ENCODE data around the gene CTU1.
A peak's percentile ranks its signal among the peaks of the same experiment; 100 is the strongest.

CTU1 gene

GRCh38 chr19:51131780-51132680, 23.8 kb upstream of the CTU1 start:
- DNase-seq (ENCODE audit: low read depth) = peak; percentile 13

GRCh38 chr19:51129716-51130115, 21.5 kb upstream of the CTU1 start:
- DNase-seq (ENCODE audit: low read depth) = no peak

- DNase-seq (ENCODE audit: low read depth) = no peak
Measured at GRCh38 chr19:51128227-51128626, 20.0 kb upstream of the CTU1 start.

- no peak for DNase-seq (ENCODE audit: low read depth)
Measured at GRCh38 chr19:51127755-51128154, 19.5 kb upstream of the CTU1 start.

- DNase-seq (ENCODE audit: low read depth) = no peak
Measured at GRCh38 chr19:51127032-51127431, 18.8 kb upstream of the CTU1 start.

GRCh38 chr19:51125421-51126075, 17.3 kb upstream of the CTU1 start:
- no peak for DNase-seq (ENCODE audit: low read depth)

GRCh38 chr19:51124729-51125128, 16.5 kb upstream of the CTU1 start, which contains the start of gene SIGLEC9:
Gene SIGLEC9 (plus strand): TSS chr19:51124906. CDS start chr19:51124975, 69 bp downstream.
- DNase-seq (ENCODE audit: low read depth) = no peak

- DNase-seq (ENCODE audit: low read depth) = no peak
Measured at GRCh38 chr19:51124216-51124615, 16.0 kb upstream of the CTU1 start.

- DNase-seq (ENCODE audit: low read depth) = no peak
Measured at GRCh38 chr19:51123802-51124201, 15.6 kb upstream of the CTU1 start.

- DNase-seq (ENCODE audit: low read depth) = no peak
Measured at GRCh38 chr19:51123381-51123800, 15.2 kb upstream of the CTU1 start.

GRCh38 chr19:51122112-51122981, 14.1 kb upstream of the CTU1 start:
- no peak for DNase-seq (ENCODE audit: low read depth)

- no peak for DNase-seq (ENCODE audit: low read depth)
Measured at GRCh38 chr19:51121257-51121656, 13.0 kb upstream of the CTU1 start.

GRCh38 chr19:51120160-51120559, 12.0 kb upstream of the CTU1 start:
- no peak for DNase-seq (ENCODE audit: low read depth)

GRCh38 chr19:51119611-51120010, 11.4 kb upstream of the CTU1 start:
- DNase-seq (ENCODE audit: low read depth) = no peak

- no peak for DNase-seq (ENCODE audit: low read depth)
Measured at GRCh38 chr19:51119101-51119500, 10.9 kb upstream of the CTU1 start.

- no peak for DNase-seq (ENCODE audit: low read depth)
Measured at GRCh38 chr19:51116736-51117286, 8.6 kb upstream of the CTU1 start.

GRCh38 chr19:51114087-51114729, 6.0 kb upstream of the CTU1 start:
- DNase-seq (ENCODE audit: low read depth) = no peak

- DNase-seq (ENCODE audit: low read depth) = no peak
Measured at GRCh38 chr19:51111606-51112005, 3.4 kb upstream of the CTU1 start.

GRCh38 chr19:51110666-51110971, 2.4 kb upstream of the CTU1 start:
- no peak for DNase-seq (ENCODE audit: low read depth)

GRCh38 chr19:51108805-51109146, 567 bp upstream of the CTU1 start:
- no peak for DNase-seq (ENCODE audit: low read depth)

GRCh38 chr19:51107406-51108065, 673 bp downstream of the CTU1 start:
- DNase-seq (ENCODE audit: low read depth) = no peak

All from fibroblast of the conjunctiva (primary cell).